ENCODE results near the gene PLA2G3.
A peak's percentile ranks its signal among the peaks of the same experiment; 100 is the strongest.
"Not testable (repeated sequence)": the region's sequence is repeated elsewhere in the genome, so short reads cannot be mapped to it uniquely, and the experiment has no call there.

PLA2G3 gene

GRCh38 chr22:31122196-31122531, 18.1 kb downstream of the PLA2G3 start:
- DNase-seq = no peak

GRCh38 chr22:31121403-31121802, 18.9 kb downstream of the PLA2G3 start:
- no peak for DNase-seq

- no peak for DNase-seq
Observed at GRCh38 chr22:31120642-31121041, 19.7 kb downstream of the PLA2G3 start.

- no peak for DNase-seq
Observed at GRCh38 chr22:31120230-31120629, 20.1 kb downstream of the PLA2G3 start.

- DNase-seq = no peak
Observed at GRCh38 chr22:31119026-31119717, 21.1 kb downstream of the PLA2G3 start.

- no peak for DNase-seq
Observed at GRCh38 chr22:31118046-31118820, 22.1 kb downstream of the PLA2G3 start.

DNA sequence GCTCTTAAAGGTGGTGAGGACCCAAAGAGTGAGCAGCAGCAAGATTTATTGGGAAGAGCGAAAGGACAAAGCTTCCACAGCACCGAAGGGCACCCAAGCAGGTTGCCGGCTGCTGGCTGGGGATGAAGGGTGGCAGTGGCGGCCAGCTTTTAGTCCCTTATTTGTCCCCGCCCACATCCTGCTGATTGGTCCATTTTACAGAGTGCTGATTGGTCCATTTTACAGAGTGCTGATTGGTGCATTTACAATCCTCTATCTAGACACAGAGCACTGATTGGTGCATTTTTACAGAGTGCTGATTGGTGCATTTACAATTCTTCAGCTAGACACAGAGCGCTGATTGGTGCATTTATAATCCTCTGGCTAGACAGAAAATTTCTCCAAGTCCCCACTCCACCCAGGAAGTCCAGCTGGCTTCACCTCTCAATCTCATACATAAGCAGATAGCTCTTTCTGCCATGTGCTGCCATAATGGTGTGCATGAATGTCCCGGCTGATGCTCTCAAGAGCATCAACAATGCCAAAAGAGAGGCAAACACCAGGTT, 27.7 kb downstream of the PLA2G3 start:
- not testable (repeated sequence) for DNase-seq

DNA sequence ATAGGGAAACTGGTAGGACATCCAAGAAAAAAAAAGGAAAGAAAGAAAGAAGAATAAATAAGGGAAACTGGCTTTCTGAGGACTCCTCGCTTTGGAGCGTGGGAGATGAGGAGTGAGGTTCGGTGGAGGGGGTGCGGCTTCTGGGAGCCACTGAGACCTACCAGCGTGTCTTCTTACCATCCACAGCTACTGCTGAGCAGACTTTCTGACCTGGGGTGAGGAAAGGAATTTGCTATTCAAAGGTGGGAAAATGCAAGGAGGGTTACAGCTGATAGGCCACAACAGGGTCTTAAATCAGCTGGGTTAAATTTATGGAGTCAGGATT, 32.5 kb downstream of the PLA2G3 start:
- no peak for DNase-seq

GRCh38 chr22:31107178-31107893, 33.0 kb downstream of the PLA2G3 start, which contains the start of gene SELENOM:
Gene SELENOM (minus strand): TSS chr22:31107568. CDS start chr22:31107505, 63 bp downstream.
- peak; percentile 95 for DNase-seq

- no peak for DNase-seq
Observed at GRCh38 chr22:31106731-31107177, 33.6 kb downstream of the PLA2G3 start.

DNA sequence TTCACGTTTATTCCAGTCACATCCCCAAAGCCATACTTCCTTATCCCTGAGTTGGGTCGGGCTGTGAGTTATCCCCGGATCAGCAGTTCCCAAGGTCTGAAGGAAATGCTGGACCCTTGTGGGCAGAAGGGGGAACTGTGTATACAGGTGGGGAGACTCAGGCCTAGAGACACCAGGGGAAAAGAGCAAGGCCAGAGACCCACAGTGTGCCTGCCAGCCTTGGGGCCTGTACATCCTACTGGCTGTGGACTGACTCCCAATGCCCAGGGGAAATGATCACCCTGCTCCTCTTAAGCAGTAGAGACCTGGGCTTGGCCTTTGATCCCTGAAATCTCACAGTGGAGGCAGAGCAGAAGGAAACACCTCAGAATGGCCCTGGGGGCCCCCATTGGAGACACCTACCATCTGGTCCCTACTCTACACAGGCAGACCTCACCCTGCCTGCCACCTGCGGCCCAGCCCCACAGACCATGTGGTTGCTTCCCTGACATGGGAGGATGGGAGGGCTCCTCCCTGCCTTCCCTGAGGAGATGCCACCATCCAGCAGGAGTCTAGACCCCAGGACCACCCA, 34.2 kb downstream of the PLA2G3 start:
- DNase-seq = no peak

- DNase-seq = no peak
Observed at GRCh38 chr22:31105282-31105929, 34.9 kb downstream of the PLA2G3 start.

DNA sequence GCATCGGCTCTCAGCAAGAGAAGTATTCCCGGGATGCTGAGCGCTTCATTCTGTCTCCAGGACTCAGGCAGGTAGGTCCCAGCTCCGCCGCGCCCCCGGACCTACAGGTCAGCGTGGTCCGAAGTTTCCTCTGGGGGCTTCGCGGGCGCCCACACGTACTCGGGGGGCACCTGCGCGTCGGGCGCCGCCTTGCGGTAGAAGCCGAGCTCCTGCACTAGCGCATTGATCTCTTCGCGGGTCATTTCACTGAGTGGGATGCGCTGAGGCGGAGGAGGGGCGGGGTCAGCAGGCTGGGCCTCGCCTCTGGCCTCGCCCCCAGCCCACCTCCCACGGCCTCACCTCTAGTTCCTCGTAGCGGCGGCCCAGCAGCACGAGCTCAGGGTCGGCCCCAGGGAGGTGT, 35.4 kb downstream of the PLA2G3 start:
- peak; percentile 86 for DNase-seq

- DNase-seq = no peak
Observed at GRCh38 chr22:31103899-31104694, 36.2 kb downstream of the PLA2G3 start.

GRCh38 chr22:31103111-31103510, 37.2 kb downstream of the PLA2G3 start:
- DNase-seq = no peak

DNA sequence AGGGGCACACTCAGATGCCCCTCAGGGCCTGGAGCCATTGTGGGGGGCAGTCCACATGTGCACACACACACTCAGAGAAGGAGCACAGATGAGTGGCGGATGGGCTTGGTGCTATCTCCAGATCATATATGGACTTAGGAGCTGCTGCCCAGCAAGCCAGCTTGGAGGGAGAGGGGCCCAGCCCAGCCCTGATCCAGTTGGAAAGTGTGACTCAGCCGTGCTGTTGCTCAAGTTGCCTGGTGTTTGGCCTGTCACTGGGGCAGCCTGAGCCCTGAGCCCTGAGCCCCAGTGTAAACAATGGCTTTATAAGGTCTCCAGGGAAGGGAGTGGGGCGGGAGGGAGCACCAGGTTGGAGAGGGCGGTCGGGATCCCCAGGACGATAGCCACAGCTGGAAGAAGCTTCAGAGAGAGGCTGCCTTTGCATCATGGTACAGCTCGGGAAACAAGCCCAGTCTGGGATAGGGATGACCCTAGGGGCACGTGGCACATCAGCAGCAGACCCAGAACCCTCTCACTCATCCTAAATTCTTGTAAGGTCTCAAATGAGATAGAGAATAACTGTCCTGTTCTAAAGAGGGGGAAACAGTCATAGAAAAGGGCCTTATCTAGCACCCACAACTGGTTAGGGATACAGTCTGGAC, 37.7 kb downstream of the PLA2G3 start:
- no peak for DNase-seq

GRCh38 chr22:31100762-31101525, 39.4 kb downstream of the PLA2G3 start:
- DNase-seq = no peak

DNA sequence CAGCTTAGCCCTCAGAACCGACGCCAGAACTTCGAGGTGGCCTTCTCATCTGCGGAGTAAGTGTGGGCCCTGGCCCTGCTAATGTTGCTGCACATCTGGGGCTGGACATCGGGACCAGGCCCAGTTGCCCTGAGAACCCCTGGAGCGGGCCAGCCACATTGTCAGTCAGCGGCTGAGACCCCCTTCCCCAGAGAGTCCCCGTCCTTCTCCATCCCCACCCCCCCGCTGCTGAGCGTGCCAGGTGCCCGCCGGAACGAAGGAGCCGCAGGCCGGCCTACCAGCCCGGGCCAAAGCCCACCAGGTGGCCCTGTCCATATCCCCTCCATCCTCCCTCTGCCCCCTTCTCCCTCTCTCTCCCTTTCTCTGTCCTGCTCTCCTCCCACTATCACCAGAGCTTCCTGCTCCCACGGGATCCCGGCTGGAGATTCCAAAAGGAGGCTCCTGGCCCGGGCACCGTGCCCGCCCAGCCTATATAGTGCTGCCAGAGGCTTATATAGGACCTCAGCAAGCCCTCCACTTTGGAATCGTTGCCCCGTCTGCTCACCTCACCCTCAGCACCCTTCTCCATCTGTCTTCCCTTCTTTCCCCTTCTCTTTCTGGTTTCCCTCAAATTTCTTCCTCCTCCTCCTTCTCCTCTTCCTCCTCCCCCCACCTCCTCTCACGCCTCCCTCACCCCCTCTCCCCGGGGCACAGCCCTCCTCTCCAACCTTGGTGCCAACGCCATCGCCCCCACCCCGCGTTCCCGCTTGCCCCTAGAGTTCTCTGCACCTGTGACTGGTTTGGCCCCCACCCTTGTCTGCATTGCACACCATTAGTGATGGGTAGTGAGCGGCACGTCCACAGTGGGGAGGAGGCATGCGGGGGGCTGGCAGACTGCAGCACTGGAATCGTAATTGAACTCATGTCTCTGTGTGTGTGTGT, 40.2 kb downstream of the PLA2G3 start:
- DNase-seq = no peak

GRCh38 chr22:31099386-31099785, 40.9 kb downstream of the PLA2G3 start:
- no peak for DNase-seq
